Transverse colon (tissue), 4 donors: ENCODE results near the gene TRIM25.

Experiments
- CTCF ChIP-seq, 5 experiments: fragments of 200-600 bp in 3 of 5; fragments of 450-650 bp in 2 of 5; sonication (generic) in 3 of 5; IDR thresholded peaks; 1 replicate in 2 of 5; 2 replicates in 3 of 5; pipeline ENCODE4 v1.5.1; 2016 to 2017; ENCODE audit warnings: antibody characterized with exemption in 5 of 5, inconsistent platforms in 3 of 5, mild to moderate bottlenecking in 2 of 5, moderate library complexity in 1 of 5
- EP300 ChIP-seq: sonication (generic); formaldehyde crosslinking; IDR thresholded peaks from one replicate; pipeline ENCODE4 v1.6.1; 2017; ENCODE audit warnings: antibody characterized with exemption, low read depth
- POLR2A ChIP-seq: fragments of 450-650 bp; IDR thresholded peaks from one replicate; pipeline ENCODE4 v1.6.1; 2016; ENCODE audit warnings: antibody characterized with exemption, mild to moderate bottlenecking, moderate library complexity
- POLR2AphosphoS5 ChIP-seq, 3 donors: sonication (generic); formaldehyde crosslinking; IDR thresholded peaks; one replicate each; pipeline ENCODE4 v1.6.1; 2016; ENCODE audit warnings: antibody characterized with exemption in 3 of 3

- TF ChIP-seq POLR2AphosphoS5 (IDR thresholded peaks at IDR 0.05) (no peak), CTCF (IDR thresholded peaks at IDR 0.05) (no peak), POLR2A (no peak), EP300 (no peak)
These were observed 1.5 kb downstream of the TRIM25 start for GRCh38 chr17:56912105-56912999.
